ENCODE results near the gene OSBPL1A.

DNA sequence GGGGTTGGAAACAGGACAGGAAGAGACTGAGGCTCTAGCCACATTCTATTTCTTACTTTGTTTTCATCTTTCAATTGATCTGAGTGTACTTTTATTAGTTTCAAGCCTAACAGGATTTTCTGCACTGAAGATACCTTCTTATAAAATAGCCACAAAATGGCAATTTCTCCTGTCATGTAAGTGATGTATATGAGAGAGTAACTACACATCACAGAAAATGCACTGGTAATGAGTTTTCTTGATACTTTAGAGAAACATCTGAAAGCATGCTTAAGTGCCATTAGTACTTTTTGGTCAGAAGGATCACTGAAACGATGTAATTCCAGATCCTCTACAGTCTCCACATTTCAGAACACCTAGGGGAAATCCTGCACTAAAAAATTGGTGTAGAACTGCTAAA is 153.9 kb downstream of the OSBPL1A start:
- TF ChIP-seq CTCF (IDR thresholded peaks at IDR 0.05) (no peak), POLR2A (IDR thresholded peaks at IDR 0.05) (no peak), EP300 (IDR thresholded peaks at IDR 0.05) (no peak)
